KOPT-K1 (cell line): ENCODE results near the gene CTNNA1.
"Not testable (repeated sequence)": the region's sequence is repeated elsewhere in the genome, so short reads cannot be mapped to it uniquely, and the experiment has no call there.

ENCODE experiments used
- H3K27ac ChIP-seq: fragments of 200-600 bp; sonication (generic); 2 replicates; pipeline ENCODE4 v1.5.1; 2016; ENCODE audit warnings: antibody characterized with exemption, mild to moderate bottlenecking, low read depth, low read length; ENCODE audit not compliant: poor library complexity, severe bottlenecking
- H3K36me3 ChIP-seq: fragments of 200-600 bp; sonication (generic); 2 replicates; pipeline ENCODE4 v1.5.1; 2017; ENCODE audit warnings: antibody characterized with exemption, mild to moderate bottlenecking, low read length, moderate library complexity; ENCODE audit not compliant: insufficient read depth
- H3K9me3 ChIP-seq: fragments of 200-600 bp; sonication (generic); 2 replicates; pipeline ENCODE4 v1.5.1; 2017; ENCODE audit warnings: antibody characterized with exemption, low read length, mild to moderate bottlenecking; ENCODE audit not compliant: insufficient read depth, poor library complexity, severe bottlenecking

The CTNNA1 gene

GRCh38 chr5:138737494-138738265 lies 15.5 kb upstream of the CTNNA1 start:
- no peaks in the 10 kb centered on the region for H3K9me3 ChIP-seq
- H3K36me3 ChIP-seq, result no peaks in the 10 kb centered on the region
- no peak overlapping the region for H3K27ac ChIP-seq

DNA sequence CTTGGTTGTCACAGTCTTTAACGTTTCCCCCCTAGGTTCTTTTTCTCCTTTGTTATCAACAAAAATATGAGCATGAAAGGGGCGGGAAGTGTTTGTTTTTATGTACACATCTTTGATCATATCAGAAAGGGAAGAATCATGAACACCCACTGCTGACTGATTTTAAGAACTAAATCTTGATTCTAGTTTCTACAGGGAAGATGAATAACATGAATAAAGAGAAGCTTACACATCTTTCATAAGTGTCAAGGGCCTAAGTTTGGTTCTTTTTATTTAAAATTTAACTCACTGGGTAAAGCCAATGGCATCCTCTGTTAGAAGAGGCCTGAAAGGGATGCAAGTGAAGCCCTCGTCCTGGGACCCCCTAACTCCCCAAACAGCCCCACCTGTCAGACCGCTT lies 14.8 kb upstream of the CTNNA1 start:
- no peaks in the 10 kb centered on the region for H3K36me3 ChIP-seq
- no peaks in the 10 kb centered on the region for H3K9me3 ChIP-seq
- H3K27ac ChIP-seq, result no peak overlapping the region

- no peaks in the 10 kb centered on the region for H3K9me3 ChIP-seq
- no peaks in the 10 kb centered on the region for H3K36me3 ChIP-seq
- no peak overlapping the region for H3K27ac ChIP-seq
Observed at GRCh38 chr5:138739938-138740337, 13.3 kb upstream of the CTNNA1 start.

- no peak overlapping the region for H3K27ac ChIP-seq
- H3K36me3 ChIP-seq, result no peaks in the 10 kb centered on the region
- no peaks in the 10 kb centered on the region for H3K9me3 ChIP-seq
Observed at GRCh38 chr5:138743484-138743883, 9.7 kb upstream of the CTNNA1 start.

DNA sequence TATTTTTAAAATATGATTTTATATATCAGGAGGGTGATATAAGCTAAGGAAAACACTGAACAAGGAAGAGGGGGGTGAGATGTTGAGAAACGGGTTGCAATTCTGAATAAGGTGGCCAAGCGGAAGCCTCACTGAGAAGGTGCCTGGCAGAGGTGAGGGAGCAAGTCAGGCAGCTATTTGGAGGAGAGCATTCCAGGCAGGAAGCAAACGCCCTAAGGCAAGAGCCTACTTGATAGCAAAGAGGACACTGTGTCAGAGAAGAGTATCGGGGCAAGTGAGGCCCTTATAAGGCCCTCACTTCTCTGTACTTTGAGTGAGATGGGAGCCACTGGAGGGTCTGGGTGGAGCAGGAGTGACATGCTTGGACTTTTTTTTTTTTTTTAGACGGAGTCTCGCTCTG lies 8.0 kb upstream of the CTNNA1 start:
- Histone ChIP-seq H3K36me3 (no peaks in the 10 kb centered on the region), H3K9me3 (no peaks in the 10 kb centered on the region), H3K27ac (no peak overlapping the region)

- H3K36me3 ChIP-seq, result no peaks in the 10 kb centered on the region
- no peaks in the 10 kb centered on the region for H3K9me3 ChIP-seq
- no peak overlapping the region for H3K27ac ChIP-seq
Observed at GRCh38 chr5:138748630-138749081, 4.6 kb upstream of the CTNNA1 start.

- H3K36me3 ChIP-seq, H3K27ac ChIP-seq, H3K9me3 ChIP-seq: not testable (repeated sequence)
Observed at GRCh38 chr5:138751344-138751743, 1.9 kb upstream of the CTNNA1 start.

DNA sequence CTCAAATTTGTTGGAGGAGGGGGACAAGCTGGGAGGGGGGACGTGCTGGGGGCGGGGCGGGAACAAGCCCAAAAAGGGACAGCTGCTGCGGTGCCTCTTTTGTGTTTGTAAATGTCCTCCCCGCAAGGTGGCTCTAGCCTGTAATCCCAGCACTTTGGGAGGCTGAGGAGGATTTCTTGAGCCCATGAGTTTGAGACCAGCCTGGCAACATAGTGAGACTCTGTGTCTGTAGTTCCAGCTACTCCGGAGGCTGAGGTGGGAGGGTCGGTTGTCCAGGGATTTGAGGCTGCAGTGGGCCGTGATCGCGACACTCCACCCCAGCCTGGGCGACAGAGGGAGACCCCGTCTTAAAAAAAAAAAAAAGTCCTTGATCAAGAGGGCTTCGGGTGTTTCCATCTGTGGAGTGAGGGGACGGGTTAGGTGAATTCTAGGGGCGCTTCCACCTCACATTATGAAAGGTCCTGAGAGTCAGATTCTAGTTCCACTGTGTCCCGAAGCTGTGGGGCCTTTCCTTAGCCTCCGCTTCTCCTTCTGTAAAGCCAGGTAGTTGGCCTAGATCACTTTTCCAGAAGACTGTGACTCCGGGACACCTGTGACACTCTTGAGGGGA lies 779 bp upstream of the CTNNA1 start:
- no peaks in the 10 kb centered on the region for H3K36me3 ChIP-seq
- H3K9me3 ChIP-seq, result no peaks in the 10 kb centered on the region
- H3K27ac ChIP-seq, result no peak overlapping the region

DNA sequence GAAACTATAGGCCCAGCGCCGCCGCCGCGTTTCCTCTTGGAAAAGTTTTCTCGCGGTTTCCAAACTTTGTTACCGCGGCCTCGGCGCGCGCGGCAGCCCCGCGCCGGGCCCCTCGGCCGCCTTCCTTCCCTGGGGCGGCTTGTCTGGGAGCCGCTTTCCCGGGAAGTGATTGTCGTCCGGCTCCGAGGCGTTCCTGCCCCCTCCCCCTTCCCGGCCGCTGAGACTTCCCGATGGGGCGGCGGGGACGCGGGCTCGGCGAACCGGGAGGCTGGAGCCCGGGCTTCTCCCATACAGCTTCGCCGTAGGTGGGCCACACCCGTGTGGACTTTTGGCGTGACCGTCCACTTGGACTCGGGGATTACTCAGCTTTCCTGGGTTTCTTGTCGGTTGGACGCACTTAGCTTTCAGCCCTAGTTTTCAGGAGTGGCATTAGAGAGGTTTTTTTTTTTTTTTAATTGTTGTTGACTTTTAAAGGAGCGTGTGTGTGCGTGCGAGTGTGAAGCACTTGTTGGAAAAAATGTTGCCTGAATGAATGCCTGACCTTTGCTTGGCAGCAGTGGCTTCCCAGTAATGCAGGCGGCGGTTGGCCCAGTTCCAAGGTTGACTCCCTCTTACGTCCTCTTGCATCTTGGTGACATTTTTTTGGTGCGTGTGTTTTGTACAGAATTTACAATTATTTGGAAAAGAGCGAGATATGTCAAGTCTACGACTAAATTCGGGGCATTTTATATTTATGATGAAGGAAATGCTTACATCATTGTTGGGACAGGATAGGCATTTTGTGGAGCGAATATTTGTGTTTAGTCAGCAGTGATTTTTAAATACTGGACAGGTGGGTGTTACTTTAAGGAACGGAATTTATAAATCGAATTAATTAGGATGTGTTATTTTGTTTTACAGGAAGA lies 821 bp downstream of the CTNNA1 start:
- Histone ChIP-seq H3K27ac (peak overlapping the region; percentile 32), H3K9me3 (peaks cover 11% of the 10 kb centered on the region), H3K36me3 (no peaks in the 10 kb centered on the region)

DNA sequence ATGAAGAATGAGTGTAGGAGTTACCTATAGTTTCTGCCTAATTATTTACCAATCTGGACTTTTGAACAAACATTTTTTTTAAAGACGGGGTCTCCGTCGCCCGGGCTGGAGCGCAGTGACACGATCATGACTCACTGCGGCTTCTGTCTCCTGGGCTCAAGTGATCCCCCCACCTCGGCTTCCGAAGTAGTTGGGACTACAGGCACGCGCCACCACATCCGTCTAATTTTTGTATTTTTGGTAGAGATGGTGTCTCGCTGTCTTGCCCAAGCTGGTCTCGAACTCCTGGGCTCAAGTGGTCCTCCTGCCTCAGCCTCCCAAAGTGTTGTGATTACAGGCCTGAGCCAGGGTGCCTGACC lies 1.5 kb downstream of the CTNNA1 start:
- Histone ChIP-seq H3K9me3 (peaks cover 17% of the 10 kb centered on the region), H3K27ac (no peak overlapping the region), H3K36me3 (no peaks in the 10 kb centered on the region)

GRCh38 chr5:138755084-138755748 lies 2.0 kb downstream of the CTNNA1 start:
- H3K27ac ChIP-seq, result no peak overlapping the region
- H3K36me3 ChIP-seq, result no peaks in the 10 kb centered on the region
- peaks cover 17% of the 10 kb centered on the region for H3K9me3 ChIP-seq

GRCh38 chr5:138757061-138757776 lies 4.0 kb downstream of the CTNNA1 start:
- no peaks in the 10 kb centered on the region for H3K36me3 ChIP-seq
- peaks cover 17% of the 10 kb centered on the region for H3K9me3 ChIP-seq
- H3K27ac ChIP-seq, result no peak overlapping the region

GRCh38 chr5:138760448-138761110 lies 7.4 kb downstream of the CTNNA1 start:
- no peaks in the 10 kb centered on the region for H3K36me3 ChIP-seq
- H3K27ac ChIP-seq, result peak overlapping the region; percentile 20
- peaks cover 17% of the 10 kb centered on the region for H3K9me3 ChIP-seq

GRCh38 chr5:138761115-138761514 lies 7.9 kb downstream of the CTNNA1 start:
- H3K9me3 ChIP-seq, result peaks cover 17% of the 10 kb centered on the region
- peak overlapping the region; percentile 20 for H3K27ac ChIP-seq
- not testable (repeated sequence) for H3K36me3 ChIP-seq
